Endometrial microvascular endothelial cells (primary cell): ENCODE results near the gene UBE2C. TPM values are rescaled to one million over a fixed set of nuclear protein-coding genes. Genes with fewer than 3 reads are reported as not detected.
"Not testable (repeated sequence)": the region's sequence is repeated elsewhere in the genome, so short reads cannot be mapped to it uniquely, and the experiment has no call there.

Experiments used
- in situ Hi-C: cut with HindIII; loops from 2 replicates; pipeline ENCODE4 v1.10.0; 2017; ENCODE audit warnings: low sequenced_read_pairs, low pct_unique_long_range_greater_than_20kb; ENCODE audit errors: inconsistent ontology term
- total RNA-seq: library from RNA; depleted of rRNA; stranded (reverse); fragments of >200 nt; gene quantifications from one replicate; pipeline ENCODE4 v1.2.3, GENCODE V29; 2015; ENCODE audit errors: inconsistent ontology term

UBE2C gene
- total RNA-seq, 1 donor from 2014 or later = 110 TPM

DNA sequence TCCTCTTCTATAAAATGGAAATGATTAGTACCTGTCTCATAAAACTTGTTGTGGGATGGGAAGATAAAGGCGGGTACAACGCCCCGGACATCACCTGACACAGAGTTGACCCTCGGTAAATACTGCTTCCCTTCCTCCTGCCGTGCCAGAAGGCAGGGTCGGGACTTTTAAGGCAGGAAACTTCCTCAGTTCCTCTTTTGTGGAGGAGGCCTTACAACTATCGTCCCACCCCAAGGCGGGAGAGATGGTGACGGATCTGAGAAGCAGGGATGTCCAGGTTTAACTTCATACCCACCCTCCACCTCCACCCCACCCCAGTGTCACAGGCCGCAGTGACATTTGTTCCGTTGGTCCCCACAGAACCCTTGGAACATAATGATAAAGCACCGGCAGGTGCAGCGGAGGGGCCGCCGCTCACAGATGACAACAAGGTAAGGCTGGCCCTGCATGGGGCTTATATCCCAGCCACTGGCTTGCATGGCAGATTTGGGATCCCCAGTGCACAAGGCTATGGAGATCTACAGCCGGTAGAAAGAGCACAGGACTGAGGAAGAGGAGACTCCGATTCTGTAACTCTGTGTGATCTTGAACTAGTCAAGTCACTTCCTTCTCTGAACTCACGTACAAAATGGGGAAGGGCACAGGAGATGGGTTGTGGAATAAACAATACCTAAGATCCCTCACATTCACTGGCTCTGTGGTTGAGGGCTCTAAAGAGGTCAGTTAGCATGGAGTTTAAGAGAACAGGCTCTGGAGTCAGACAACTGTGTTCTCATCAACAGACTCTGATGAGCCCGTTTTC, 19.9 kb upstream of the UBE2C start:
- in situ Hi-C loops = no loop called here

DNA sequence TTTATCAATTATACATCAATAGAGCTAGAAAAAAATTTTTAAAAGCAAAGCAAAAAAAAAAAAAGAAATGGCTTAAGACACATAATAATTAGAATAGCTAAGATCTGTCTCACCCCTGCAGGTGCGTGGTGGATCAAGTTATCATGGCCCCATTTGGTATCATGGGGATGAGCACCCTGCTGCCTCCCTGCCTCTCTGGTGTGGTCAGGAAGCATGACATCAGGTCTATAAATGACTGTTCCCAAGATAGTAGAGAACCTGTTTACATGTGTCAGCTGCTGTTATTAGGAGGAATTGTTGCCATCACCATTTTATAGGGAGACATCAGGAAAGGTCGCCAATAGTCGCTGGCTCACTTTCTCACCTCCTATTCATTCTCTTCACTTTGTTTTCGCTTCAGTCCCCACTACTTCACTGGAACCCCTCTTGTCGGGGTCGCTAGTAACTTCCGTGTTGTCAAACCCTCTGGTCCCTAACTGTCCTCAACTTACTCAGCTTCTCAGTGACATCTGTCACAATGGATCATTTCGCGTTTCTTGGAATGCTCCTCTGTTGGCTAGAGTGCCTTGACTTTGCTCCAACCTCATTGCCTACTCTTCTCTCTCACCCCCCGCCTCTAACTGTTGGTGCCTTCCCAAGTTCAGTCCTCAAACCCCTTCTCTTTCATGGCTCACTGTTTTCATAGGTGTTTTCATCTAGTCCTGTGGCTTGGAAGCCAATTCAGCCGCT, 15.9 kb upstream of the UBE2C start:
- in situ Hi-C loops = no loop called here

DNA sequence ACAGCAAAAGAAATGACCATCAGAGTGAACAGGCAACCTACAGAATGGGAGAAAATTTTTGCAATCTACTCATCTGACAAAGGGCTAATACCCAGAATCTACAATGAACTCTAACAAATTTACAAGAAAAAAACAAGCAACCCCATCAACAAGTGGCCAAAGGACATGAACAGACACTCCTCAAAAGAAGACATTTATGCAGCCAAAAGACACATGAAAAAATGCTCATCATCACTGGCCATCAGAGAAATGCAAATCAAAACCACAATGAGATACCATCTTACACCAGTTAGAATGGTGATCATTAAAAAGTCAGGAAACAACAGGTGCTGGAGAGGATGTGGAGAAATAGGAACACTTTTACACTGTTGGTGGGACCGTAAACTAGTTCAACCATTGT, 14.9 kb upstream of the UBE2C start:
- in situ Hi-C loops = not testable (repeated sequence)

DNA sequence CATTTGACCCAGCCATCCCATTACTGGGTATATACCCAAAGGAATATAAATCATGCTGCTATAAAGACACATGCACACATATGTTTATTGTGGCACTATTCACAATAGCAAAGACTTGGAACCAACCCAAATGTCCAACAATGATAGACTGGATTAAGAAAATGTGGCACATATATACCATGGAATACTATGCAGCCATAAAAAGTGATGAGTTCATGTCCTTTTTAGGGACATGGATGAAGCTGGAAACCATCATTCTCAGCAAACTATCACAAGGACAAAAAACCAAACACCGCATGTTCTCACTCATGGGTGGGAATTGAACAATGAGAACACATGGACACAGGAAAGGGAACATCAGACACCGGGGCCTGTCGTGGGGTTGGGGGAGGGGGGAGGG, 14.5 kb upstream of the UBE2C start:
- in situ Hi-C loops = not testable (repeated sequence)

DNA sequence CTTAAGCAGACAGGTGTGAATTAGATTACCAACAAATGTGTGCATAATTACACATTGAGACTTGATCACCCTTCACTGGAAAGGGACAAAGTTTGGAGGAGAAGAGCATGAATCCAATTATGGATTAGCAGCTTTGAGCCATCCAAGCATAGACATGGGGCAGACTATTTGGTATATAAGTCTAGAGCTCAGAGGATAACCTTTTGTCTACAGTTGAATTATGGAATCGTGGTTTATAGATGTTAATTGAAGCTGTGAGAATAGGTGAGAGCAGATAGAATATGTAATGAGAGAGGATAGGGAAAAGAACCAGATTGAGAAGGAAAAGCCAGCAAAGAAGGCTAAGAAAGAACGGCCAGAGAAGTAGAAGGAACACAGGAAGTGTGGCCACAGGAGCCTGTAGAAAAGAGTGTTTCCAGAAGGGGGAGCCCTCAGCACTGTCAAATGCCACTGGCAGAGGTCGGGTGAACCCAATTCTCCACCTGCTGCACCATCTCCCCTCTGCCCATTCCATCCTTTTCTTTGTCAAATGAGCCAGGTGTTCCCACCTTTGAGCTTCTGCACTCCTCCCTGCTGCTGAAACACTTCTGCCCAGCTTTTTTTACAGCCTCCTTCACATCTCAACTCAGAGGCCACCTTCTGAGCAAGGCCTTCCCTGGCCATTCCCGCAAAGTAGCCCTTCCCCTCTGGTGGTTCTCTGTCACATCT, 13.4 kb upstream of the UBE2C start:
- in situ Hi-C loops = no loop called here

DNA sequence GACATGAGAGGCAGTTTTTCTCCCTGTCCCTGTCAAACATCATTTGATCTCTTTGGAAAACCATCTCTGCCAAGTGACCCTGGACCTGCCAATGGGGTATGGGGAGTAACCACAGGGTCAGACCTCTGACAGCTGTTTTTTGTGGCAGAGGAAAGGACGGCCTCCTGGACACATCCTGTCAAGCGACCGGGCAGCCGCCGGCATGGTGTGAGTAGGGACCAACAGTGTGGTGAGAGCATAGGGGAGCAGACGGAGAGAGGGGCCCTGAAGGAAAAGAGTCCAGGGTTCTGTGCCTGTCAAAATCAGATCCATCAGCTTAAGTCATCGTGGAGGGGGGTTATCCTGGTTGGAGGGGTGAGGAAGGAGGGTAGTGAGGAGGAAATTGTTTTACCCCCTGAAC, 10.6 kb upstream of the UBE2C start:
- in situ Hi-C loops = loop anchor here (25.0 kb wide), 1 partner anchor 135 kb away; the partner anchor contains the start of gene PCIF1

DNA sequence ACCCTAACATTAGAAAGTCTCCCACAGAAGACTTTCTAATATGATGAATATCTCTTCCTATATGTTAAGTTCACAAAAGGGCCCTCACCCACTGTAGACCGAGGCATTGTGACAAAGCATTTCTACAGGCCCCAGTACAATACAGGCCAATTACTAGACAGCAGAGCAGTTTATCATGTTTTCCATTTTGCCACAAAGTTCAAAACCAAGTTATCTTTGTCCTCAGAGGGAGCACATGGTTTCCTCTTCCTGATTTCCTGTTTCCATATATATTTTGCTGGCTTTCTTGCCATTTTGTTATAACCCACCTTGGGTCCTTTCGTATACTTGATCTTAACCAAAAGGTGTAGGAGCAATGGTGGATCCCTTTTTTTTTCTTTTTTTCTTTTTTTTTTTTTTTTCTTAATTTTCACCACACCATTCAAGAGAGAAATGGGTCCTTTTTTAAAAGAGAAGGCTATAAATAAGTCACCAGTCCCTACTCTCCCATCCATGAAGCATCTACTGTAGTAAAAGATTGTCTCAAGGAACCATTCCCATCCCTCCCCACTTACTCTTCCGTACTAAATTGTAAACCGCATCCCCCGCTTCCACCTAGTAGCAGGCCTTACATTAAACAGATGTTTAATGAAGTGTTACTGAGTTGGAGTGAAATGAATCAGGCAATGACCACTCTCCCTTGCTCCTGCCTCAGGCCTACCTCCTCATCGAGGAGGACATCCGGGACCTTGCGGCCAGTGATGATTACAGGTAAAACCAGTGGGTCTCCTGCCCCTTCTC, 2.1 kb upstream of the UBE2C start:
- in situ Hi-C loops = loop anchor here (25.0 kb wide), 1 partner anchor 127 kb away; the partner anchor contains the start of gene PCIF1

DNA sequence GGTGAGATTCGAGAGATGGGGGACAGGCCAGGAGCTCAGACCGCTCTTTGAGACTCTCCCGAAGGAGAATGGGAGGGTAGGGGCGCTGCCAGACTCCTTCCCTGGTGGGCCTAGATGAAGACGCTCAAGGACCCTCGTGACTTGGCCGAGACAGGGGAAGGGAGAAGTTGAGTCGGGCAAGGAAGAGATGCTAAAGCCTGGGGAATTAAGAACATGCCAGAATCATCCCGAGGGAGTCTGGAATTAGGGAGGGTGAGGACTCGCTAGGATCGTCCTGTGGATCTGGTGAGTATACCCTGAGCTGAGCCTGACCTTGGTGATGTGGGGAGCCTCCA, 529 bp downstream of the UBE2C start:
- in situ Hi-C loops = loop anchor here (25.0 kb wide), 1 partner anchor 124 kb away; the partner anchor contains the start of gene PCIF1

DNA sequence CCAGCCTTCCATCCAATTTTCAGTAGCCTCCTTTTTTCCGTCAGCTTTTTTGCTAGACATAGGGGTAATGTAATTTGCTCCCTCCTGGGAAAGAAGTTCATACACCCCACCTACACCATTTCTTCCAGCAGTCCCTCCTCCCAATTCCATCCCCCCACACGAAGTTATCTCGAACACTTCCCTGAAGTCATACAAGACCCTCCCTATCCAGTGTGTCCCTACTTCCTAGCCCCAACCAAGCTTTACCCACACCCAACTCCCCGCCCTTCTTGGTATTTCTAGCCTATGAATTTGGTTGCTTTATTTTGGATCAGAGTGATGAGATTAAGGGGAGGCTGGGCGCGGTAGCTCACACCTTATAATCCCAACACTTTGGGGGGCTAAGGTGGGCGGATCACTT, 1.0 kb downstream of the UBE2C start:
- in situ Hi-C loops = loop anchor here (25.0 kb wide), 1 partner anchor 124 kb away; the partner anchor contains the start of gene PCIF1

DNA sequence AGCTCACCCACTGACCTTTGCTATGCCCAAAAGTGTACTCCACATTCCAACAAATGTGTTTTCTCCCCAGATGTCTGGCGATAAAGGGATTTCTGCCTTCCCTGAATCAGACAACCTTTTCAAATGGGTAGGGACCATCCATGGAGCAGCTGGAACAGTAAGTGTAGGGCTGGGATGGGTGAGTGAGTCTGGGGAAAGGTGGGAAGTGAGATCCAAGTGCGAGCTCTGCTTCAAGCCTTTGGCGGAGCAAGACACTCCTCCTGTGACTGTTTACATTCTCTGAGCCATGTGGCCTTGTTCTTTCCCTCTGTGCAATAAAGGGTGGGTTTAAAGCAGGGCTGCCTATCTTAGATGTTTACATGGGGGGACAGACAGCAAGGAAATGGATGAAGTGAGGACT, 1.9 kb downstream of the UBE2C start:
- in situ Hi-C loops = loop anchor here (25.0 kb wide), 1 partner anchor 123 kb away; the partner anchor contains the start of gene PCIF1

DNA sequence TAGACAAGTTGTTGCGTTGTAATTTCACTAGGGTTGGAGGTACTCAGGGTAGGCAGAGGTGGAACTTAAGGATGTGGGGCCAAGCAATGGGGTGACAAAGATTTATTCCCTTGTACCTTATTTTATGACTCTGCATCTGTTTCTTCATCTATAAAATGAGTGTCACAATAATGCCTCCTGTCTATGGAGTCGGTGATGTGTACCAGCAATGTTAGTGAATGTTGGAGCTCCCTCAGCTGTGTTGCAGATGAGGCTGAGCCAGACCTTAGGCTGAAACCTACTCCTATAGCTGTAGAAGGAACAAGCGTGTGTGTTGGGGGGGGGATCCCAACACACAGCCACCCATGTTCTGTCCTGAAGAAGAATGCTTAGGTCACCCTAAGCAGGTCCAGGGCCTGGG, 4.5 kb downstream of the UBE2C start:
- in situ Hi-C loops = loop anchor here (25.0 kb wide), 1 partner anchor 120 kb away; the partner anchor contains the start of gene PCIF1

DNA sequence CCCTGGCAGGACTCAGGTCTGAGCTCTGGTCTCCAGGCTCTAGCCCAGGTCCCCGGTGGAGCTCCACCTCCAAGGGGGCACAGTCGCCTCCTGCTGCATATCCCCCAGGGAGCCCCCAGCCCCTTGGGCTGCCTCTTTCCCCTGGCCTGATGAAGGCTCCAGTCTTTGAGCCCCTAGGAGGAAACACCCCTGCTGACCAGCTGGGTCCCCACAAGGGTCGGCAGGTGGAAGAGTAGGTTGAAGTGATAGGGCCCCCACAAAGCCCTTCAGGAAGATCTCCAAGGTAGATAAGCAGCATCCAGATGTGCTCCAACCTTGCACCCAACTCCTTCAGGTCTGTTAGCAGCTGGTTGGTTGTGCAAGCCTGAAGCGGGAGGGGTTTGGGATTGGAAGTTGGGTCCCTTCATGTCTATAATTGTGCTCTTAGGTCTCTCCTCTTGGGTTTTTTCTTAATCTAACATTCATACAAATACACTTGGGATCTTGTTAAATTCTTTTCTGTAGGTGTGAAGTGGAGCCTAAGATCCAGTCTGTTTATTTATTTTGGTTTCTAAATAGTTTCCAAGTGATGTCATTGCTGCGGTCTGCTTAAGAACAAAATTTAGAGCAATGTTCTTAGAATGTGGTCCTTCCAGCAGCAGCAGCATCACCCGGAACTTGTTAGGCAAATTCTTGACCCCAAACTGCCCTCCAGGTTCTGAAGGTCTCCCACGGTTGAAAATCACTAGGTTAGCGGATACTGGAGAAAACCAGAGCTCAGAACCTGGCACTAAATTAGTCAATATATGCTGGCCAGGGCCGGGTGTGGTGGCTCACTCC, 5.1 kb downstream of the UBE2C start:
- in situ Hi-C loops = loop anchor here (25.0 kb wide), 1 partner anchor 120 kb away; the partner anchor contains the start of gene PCIF1

DNA sequence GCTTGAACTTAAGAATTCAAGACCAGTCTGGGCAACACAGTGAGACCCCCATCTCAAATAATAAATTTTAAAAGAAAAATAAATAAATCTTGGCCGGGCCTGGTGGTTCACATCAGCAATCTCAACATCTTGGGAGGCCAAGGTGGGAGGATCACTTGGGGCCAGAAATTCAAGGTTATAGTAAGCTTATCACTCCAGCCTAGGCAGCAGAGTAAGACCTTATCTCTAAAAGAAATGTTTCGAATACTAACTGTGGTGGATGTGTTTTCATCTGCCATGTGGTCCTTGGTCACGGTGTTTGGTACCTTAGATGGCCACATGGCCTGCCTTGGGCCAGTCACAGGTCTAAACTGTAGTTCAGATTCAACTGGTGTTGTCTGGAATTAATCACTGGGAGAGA, 5.8 kb downstream of the UBE2C start:
- in situ Hi-C loops = loop anchor here (25.0 kb wide), 1 partner anchor 119 kb away; the partner anchor contains the start of gene PCIF1

DNA sequence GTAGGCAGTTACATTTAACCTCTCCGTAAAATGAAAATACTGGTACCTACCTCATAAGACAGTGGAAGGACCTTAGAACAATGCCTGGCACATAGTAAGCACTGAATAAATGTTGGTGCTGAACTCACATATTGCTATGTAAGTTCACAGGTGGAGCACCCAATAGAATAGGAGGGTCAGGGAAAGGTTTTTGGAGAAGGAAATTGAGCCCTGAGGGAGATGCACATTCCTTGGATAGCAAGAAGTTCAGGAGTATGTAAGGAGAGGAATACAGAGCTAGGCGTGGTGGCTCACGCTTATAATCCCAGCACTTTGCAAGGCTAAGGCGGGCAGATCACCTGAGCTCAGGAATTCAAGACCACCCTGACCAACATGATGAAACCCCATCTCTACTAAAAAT, 7.0 kb downstream of the UBE2C start:
- in situ Hi-C loops = loop anchor here (25.0 kb wide), 1 partner anchor 118 kb away; the partner anchor contains the start of gene PCIF1

DNA sequence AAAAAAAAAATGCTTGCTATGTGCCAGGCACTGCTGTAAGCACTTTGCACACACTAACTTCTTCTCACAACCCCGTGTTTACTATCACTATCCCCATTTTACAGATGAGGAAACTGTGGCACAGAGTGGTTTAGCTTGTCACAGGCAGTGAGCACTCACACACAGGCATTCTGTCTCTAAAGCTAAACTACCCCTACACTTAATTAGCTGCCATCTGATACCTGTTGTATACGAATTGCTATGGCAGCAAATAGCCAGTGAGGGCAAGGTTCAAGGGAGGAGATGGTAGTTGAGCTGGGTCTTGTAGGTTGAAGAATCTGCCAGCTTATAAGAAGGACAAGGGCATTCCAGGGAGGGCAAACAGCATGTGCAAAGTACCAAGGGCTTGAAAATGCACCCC, 9.5 kb downstream of the UBE2C start:
- in situ Hi-C loops = loop anchor here (25.0 kb wide), 1 partner anchor 115 kb away; the partner anchor contains the start of gene PCIF1

DNA sequence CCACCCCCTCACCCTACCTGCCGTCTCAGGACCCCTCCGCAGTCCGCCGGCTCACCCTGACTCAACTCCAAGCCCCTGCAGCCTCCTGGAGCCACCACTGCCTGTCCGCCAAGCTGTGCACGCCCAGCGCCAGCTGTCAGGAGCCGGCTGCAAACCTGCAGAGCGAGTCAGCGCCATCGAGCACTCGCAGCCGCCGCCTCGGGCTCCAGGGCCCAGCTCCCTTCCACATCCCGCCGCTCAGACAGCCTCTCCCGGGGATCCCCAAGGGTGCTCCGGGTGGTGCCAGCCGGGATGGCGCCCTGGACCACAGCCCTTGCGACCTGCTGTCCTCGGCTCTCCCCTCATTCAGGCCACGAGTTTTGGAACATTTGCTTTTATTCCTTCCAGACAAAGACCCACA, 10.4 kb downstream of the UBE2C start:
- in situ Hi-C loops = loop anchor here (25.0 kb wide), 1 partner anchor 114 kb away; the partner anchor contains the start of gene PCIF1
